OCI-M2 (cell line): ENCODE data around the gene CNPY4.

Source experiments
- DNase-seq: peaks from one replicate; lab custom pipeline; 2025; ENCODE audit not compliant: unreplicated experiment; lab: John Stamatoyannopoulos, UW

Gene CNPY4, protein sequence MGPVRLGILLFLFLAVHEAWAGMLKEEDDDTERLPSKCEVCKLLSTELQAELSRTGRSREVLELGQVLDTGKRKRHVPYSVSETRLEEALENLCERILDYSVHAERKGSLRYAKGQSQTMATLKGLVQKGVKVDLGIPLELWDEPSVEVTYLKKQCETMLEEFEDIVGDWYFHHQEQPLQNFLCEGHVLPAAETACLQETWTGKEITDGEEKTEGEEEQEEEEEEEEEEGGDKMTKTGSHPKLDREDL

DNA sequence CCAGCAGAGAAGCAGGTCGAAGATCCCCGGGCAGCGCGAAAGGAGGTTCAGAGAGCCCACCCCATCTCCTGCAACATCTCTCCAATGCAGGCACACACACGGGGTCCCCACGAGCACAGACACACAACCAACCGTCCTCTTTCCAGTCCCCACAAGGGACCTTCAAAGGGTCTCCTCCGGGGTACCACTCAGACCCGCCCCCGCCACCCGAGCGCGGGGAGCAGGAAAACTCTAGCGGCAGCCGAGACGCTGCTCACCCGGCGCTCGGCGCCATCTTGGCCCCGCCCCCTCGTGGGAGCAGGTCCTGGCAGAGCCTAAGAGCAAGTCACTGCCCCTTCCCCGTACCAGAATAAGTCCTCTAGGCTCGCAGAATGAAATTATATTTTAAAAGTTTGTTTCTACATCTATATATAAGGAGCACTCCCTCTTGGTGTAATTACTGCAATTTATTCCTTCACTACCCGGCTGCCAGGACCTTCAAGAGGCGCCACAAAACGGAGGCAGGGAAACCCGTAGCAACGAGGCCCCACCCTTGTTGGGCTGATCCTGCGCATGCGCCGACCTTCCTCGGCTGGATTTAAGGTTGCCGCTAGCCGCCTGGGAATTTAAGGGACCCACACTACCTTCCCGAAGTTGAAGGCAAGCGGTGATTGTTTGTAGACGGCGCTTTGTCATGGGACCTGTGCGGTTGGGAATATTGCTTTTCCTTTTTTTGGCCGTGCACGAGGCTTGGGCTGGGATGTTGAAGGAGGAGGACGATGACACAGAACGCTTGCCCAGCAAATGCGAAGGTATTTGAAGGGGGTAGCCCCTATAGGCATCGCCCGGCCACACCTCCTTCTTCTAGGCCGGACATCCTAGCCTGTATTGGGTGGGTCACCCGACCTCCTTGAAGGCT is at the start of gene CNPY4, which contains the start of gene TAF6:
CNPY4 (plus strand) TSS at position 563 of the 898 bp plus-strand sequence; CDS start at position 674, 111 bp downstream.
TAF6 (minus strand) TSS at position 287 of the 898 bp plus-strand sequence. CDS start 5,149 bp downstream, outside the sequence.
- peak; percentile 72 for DNase-seq

- DNase-seq = no peak
Measured at GRCh38 chr7:100069991-100070390, 49.4 kb upstream of the CNPY4 start.

DNA sequence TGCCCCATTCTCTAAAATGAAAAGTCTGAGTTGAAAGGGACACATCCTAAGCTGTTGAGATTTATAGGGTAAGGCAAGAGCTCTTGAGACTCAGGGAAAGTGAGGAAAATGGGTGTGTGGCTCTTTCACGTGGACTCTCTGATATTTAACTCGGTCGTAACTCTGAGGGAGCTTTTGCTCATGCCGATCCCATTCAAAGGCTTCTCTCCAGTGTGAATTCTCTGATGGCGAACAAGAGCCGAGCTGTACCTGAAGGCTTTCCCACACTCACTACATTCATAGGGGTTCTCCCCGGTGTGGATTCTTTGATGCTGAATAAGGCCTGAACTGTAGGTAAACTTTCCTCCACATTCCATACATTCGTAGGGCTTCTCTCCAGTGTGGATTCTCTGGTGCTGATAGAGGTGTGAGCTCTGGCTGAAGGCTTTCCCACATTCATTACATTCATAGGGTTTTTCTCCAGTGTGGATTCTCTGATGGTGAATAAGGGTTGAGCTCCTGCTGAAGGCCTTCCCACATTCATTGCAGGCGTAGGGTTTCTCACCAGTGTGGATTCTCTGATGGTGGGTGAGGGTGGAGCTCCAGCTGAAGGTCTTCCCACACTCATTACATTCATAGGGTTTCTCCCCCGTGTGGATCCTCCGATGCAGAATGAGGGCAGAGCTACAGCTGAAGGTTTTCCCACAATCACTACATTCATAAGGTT is 48.3 kb upstream of the CNPY4 start:
- DNase-seq = no peak

GRCh38 chr7:100072462-100072861 is 47.0 kb upstream of the CNPY4 start:
- DNase-seq = no peak

- no peak for DNase-seq
Measured at GRCh38 chr7:100074841-100075240, 44.6 kb upstream of the CNPY4 start.

DNA sequence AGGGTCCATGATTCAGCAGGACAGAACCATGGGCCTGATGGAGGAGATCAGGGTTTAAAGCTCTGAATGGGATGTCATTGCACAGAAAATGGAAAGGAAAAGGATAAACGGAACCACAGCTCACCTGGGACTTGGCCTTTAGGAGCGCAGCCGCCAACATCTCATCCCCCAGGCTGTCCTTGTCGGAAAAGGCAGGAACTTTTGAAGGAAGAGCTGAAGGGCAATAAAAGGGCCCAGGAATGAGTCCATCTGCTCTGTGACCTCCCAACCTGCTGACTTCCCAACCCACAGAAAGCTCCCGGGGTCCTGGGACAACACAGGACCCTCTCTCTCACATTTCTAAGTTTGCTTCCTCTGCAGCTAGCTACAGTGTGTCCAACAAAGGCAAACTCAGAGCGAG is 44.0 kb upstream of the CNPY4 start:
- DNase-seq = no peak

DNA sequence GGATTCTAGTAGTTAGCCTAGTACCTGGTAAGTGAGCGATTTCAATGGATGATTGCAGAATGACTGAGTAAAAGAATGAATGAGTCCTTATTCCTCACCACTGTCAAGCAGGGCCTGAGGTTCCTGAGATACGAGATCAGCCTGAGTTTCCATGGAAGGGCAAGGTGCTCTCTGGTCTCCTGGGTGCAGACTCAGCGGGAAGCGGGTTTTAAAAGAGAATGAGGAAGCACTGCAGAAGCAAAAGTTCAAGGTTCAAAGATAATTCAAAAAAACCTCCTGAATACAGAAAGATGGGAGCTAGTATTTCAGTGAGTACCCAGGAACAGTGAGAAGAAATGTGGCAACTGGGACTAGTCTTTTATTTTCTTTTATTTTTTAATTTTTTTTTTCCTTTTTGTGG is 42.2 kb upstream of the CNPY4 start:
- no peak for DNase-seq

- no peak for DNase-seq
Measured at GRCh38 chr7:100079024-100079560, 40.3 kb upstream of the CNPY4 start.

DNA sequence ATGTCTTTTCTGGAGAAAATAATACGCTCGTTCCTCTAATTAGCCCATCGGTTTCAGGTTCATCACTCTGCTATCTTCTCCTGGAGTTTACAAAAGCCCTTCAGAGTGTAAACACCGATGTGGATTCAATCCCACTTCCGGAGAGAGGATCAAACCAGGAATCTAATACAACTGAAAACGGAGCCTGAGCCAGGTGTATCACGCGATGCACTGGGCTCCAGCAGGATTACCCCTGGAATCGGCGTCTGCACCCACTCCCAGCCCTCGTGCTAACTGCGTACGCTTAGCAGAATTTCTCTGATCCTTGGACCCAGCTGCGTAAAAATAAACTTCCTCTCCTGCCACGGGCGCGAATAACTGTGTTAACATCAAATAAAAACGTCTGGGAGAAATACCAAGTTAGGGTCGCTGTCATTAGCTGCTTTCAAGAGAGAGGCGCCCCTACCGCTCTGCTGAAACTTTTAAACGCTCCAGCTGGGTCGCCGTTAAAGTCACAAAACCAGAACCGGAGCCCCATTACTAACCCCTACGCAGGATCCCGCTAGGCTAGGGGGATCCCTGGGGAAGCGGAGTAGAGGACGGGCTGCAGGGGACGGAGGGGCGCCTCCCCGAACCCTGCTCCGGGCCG is 38.4 kb upstream of the CNPY4 start:
- no peak for DNase-seq

DNA sequence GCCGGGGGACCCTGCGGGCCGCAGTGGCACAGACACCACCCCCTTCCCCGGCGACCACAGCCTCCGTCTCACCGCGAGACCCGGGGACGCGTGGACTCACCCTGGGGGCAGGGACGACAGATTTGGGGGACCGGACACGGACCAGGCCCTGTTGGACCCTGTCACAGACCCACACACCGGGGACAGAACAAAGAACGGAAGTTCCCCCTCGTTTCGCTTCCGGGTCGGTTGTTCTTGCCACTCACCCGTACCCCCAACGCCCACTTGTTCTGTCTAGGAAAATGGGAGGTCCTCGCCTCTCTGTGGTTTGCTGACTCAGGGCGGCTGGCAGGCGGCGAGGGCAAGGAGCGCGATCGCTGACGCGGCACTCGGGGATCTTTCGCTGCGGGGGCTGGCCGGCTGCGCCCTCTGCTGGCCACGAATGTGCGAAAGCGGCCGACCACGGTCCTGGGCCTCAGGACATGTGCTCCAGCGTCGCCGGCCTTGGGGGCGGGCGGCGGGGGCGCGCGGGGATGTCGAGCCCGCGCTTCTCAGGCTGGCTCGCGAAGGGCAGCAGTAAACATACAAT is 37.8 kb upstream of the CNPY4 start, which contains the start of gene ZNF3:
ZNF3 (minus strand) TSS at position 189 of the 568 bp plus-strand sequence. CDS start 4,366 bp downstream, outside the sequence.
- peak; percentile 69 for DNase-seq

DNA sequence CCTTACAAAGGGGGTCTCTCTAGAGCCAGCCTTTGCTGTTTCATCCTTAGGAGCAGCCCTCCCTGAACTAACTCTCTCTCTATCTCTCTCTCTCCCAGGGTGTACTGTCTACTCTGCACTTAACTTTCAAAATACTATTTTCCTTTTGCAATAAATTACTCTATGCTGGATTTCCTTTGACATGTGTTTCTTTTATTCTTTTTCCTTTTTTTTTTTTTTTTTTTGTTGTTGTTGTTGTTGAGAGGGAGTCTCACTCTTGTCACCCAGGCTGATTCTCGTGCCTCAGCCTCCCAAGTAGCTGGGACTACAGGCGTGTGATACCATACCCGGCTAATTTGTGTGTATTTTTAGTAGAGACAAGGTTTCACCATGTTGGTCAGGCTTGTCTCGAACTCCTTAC is 36.5 kb upstream of the CNPY4 start:
- no peak for DNase-seq

- DNase-seq = no peak
Measured at GRCh38 chr7:100085515-100085914, 33.9 kb upstream of the CNPY4 start.

DNA sequence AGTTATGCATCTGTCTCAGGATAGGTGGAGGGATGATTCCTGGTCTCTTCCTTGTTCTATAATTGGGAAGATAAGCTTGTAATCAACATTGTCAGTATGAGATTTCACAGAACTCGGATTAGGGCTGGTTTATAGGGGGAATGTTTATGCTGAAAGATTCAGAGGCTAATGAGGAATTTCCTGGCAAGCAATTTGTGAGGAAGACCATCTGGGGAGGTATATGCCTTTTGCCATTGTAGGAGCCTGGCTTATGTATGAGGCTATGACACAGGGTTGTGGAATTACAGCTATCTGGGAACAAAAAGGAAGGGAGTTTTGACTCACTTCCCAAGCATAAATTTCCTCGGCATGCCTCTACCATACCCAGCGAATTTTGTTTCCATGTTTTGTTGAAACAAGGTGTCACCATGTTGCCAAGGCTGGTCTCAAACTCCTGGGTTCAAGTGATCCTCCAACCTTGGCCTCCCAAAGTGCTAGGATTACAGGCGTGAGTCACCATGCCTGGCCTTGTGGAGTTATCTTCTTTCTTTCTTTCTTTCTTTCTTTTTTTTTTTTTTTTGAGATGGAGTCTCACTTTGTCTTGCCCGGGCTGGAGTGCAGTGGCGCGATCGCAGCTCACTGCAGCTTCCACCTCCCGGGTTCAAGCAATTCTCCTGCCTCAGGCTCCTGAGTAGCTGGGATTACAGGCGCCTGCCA is 32.2 kb upstream of the CNPY4 start:
- DNase-seq = no peak

DNA sequence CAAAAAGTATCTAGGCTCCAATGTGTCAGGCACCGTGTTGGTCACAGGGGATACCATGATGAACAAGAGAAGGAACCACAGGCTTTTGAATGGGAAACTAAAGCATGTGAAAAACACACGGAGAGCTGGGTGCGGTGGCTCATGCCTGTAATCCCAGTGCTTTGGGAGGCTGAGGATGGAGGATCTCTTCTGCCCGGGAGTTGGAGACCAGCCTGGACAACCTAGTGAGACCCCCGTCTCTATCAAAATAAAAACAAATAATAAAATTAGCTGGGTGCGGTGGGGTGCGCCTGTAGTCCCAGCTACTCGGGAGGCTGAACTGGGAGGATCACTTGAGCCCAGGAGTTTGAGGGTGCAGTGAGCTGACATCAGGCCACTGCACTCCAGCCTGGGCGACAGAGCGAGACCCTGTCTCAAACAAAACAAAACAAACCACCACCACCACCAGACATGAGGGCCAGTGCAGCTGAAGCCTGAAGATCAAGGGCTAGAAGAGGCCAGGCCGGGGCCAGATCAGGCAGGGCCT is 31.3 kb upstream of the CNPY4 start:
- DNase-seq = no peak

- peak; percentile 32 for DNase-seq
Measured at GRCh38 chr7:100088621-100089457, 30.6 kb upstream of the CNPY4 start, which contains the start of gene COPS6. Gene COPS6, plus strand, starts transcription at chr7:100088969. Its CDS starts 22 bp downstream, at chr7:100088991.

DNA sequence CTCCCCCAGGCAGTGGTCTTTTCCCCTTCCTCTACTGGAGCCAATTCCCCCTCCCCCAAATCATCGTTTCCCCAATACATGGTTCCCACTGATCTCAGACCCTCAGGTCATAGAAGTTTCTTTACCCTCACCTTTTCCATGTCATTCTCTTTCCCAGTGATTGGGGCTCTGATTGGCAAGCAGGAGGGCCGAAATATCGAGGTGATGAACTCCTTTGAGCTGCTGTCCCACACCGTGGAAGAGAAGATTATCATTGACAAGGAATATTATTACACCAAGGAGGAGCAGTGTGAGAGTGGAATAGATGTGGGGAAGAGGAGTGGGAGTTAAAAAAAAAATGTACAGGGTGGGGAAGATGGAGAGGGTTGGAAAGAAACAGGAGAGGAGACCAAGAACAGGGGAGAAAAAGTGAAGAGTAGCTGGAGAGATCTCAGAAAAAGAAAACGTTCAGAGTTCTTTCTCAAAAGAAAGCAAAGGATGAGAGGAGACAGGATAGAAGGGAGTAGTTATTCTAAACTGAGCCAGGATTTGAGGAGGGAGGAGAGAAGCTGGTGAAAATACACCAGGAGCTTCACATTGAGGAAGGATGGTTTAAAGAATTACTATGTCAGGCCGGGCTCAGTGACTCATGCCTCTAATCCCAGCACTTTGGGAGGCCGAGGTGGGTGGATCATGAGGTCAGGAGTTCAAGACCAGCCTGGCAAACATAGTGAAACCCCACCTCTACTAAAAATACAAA is 29.8 kb upstream of the CNPY4 start:
- DNase-seq = no peak

GRCh38 chr7:100090527-100091410 is 28.7 kb upstream of the CNPY4 start:
- no peak for DNase-seq
